Fibroblast of lung (primary cell): ENCODE results near the gene DPP7. TPM values are rescaled to one million over a fixed set of nuclear protein-coding genes. Genes with fewer than 3 reads are reported as not detected.

Source experiments
- DNase-seq, 2 donors: peaks; one replicate each; pipeline versions ENCODE4 v3.0.0 to v3.0.0-alpha.2; 2010; ENCODE audit warnings: low read depth in 2 of 2
- H2AFZ ChIP-seq: 2 replicates; pipeline ENCODE4 v1.5.1; 2012; ENCODE audit warnings: low read length, control low read depth, inconsistent platforms
- H3K27ac ChIP-seq: 2 replicates; pipeline ENCODE4 v1.5.1; 2011; ENCODE audit warnings: low read length, control low read depth; ENCODE audit not compliant: insufficient read depth
- H3K27me3 ChIP-seq: 2 replicates; pipeline ENCODE4 v1.5.1; 2011; ENCODE audit warnings: mild to moderate bottlenecking, low read length; ENCODE audit not compliant: control insufficient read depth, insufficient read depth
- H3K36me3 ChIP-seq: 2 replicates; pipeline ENCODE4 v1.5.1; 2011; ENCODE audit warnings: low read length; ENCODE audit not compliant: control insufficient read depth, insufficient read depth
- H3K4me1 ChIP-seq: 2 replicates; pipeline ENCODE4 v1.5.1; 2011; ENCODE audit warnings: low read length; ENCODE audit not compliant: control insufficient read depth, insufficient read depth; ENCODE audit errors: extremely low read depth
- H3K4me2 ChIP-seq: 2 replicates; pipeline ENCODE4 v1.5.1; 2011; ENCODE audit warnings: low read length, control low read depth; ENCODE audit not compliant: insufficient read depth; ENCODE audit errors: extremely low read depth
- H3K4me3 ChIP-seq, 4 experiments: fragments of 200-600 bp in 1 of 4; sonication (generic) in 1 of 4; replicated peaks in 1 of 4; 2 replicates each; pipeline ENCODE4 v1.5.1; 2011 to 2016; ENCODE audit warnings: low read length in 4 of 4, low read depth in 3 of 4, mild to moderate bottlenecking in 3 of 4, control low read depth in 2 of 4, inconsistent platforms in 1 of 4, mixed read lengths in 1 of 4; ENCODE audit not compliant: insufficient read depth in 1 of 4; ENCODE audit errors: control extremely low read depth in 1 of 4
- H3K79me2 ChIP-seq: 2 replicates; pipeline ENCODE4 v1.5.1; 2012; ENCODE audit warnings: mild to moderate bottlenecking, low read length, inconsistent platforms; ENCODE audit not compliant: control insufficient read depth, insufficient read depth
- H3K9ac ChIP-seq: 2 replicates; pipeline ENCODE4 v1.5.1; 2011; ENCODE audit warnings: mild to moderate bottlenecking, low read length, control low read depth; ENCODE audit not compliant: insufficient read depth
- H3K9me3 ChIP-seq: 2 replicates; pipeline ENCODE4 v1.5.1; 2012; ENCODE audit warnings: low read depth, low read length; ENCODE audit not compliant: control insufficient read depth, insufficient read depth
- H4K20me1 ChIP-seq: 2 replicates; pipeline ENCODE4 v1.5.1; 2011; ENCODE audit warnings: low read length; ENCODE audit not compliant: control insufficient read depth, insufficient read depth; ENCODE audit errors: extremely low read depth
- EZH2 ChIP-seq: IDR thresholded peaks from 2 replicates; pipeline ENCODE4 v1.5.1; 2012; ENCODE audit warnings: low read length, control low read depth, mild to moderate bottlenecking; ENCODE audit errors: missing control alignments
- polyA plus RNA-seq, 2 donors: library from polyadenylated mRNA; depleted of rRNA in 1 of 2; stranded (reverse) in 1 of 2; unstranded in 1 of 2; fragments of >200 nt; gene quantifications; 2 replicates each; pipeline ENCODE4 v1.2.1, GENCODE V29; 2011 to 2012; ENCODE audit warnings: missing spikeins in 1 of 2
- total RNA-seq: library from RNA; depleted of rRNA; stranded (reverse); fragments of >200 nt; gene quantifications from 2 replicates; pipeline ENCODE4 v1.2.1, GENCODE V29; 2014
- TF ChIP-seq, protein P1 (sequence below), 2 donors: IDR thresholded peaks in 1 of 2; conservative IDR thresholded peaks in 1 of 2; 1 replicate in 1 of 2; 2 replicates in 1 of 2; pipeline ENCODE4 v1.5.1; 2011 to 2012; ENCODE audit warnings: low read length in 2 of 2, control low read depth in 1 of 2, inconsistent platforms in 1 of 2, low read depth in 1 of 2, mild to moderate bottlenecking in 1 of 2

Gene DPP7
- total and polyA plus RNA-seq, 2 donors (not counting 1 experiment from before 2014, with no cell fraction given), result 28.6 to 126 TPM

DNA sequence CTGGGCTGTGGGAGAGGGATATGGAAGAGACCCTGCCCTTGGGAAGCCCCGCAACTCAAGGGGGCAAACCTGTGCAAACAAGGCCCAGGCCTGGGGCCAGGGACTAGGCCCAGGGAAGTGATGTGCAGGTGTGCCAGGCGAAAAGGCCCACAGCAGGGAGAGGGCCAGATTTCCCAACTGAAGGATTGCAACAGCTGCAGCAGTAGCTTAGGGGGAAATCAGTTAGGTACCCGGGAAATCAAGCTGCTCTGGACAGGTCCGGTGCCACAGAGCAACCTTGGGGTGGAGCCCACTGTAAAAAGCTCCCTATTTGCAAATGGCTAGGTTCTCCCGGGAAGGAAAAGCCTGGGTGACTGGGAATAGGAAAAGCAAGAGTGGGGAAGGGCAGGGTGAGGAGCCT, 34.8 kb upstream of the DPP7 start:
- no peaks in the 10 kb centered on the region for H3K79me2 ChIP-seq

DNA sequence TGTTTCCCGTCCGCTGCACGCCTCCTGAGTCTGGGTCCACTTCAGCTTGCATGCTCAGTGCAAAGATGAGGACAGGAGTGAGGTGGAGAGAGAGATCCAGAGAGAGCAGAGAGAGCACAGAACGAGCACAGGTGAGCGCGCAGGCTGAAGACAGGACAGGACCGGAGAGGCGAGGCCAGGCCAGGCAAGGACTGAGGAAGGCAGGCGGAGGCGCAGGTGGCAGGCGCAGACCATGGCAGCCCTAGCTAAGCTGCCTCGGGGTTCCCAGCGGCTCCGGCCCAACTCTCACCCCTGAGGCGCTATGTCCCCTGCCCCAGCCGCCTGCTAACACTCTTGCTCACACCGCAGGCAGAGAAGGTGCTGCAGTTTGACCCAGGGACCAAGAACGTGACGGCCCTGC, 34.1 kb upstream of the DPP7 start:
- H3K27me3 ChIP-seq, result no peaks in the 10 kb centered on the region
- no peaks in the 10 kb centered on the region for H3K4me1 ChIP-seq
- no peak overlapping the region for H3K27ac ChIP-seq
- H2AFZ ChIP-seq, result no peak overlapping the region
- no peaks in the 10 kb centered on the region for H4K20me1 ChIP-seq
- H3K9ac ChIP-seq, result no peak overlapping the region
- no peak for TF ChIP-seq EZH2
- TF ChIP-seq, protein P1, sequence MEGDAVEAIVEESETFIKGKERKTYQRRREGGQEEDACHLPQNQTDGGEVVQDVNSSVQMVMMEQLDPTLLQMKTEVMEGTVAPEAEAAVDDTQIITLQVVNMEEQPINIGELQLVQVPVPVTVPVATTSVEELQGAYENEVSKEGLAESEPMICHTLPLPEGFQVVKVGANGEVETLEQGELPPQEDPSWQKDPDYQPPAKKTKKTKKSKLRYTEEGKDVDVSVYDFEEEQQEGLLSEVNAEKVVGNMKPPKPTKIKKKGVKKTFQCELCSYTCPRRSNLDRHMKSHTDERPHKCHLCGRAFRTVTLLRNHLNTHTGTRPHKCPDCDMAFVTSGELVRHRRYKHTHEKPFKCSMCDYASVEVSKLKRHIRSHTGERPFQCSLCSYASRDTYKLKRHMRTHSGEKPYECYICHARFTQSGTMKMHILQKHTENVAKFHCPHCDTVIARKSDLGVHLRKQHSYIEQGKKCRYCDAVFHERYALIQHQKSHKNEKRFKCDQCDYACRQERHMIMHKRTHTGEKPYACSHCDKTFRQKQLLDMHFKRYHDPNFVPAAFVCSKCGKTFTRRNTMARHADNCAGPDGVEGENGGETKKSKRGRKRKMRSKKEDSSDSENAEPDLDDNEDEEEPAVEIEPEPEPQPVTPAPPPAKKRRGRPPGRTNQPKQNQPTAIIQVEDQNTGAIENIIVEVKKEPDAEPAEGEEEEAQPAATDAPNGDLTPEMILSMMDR (conservative IDR thresholded peaks at IDR 0.05 in 1 of 2, IDR thresholded peaks at IDR 0.05 in 1 of 2; ENCODE audit: low read depth in 1 of 2, low read length in 2 of 2), result no peak
- H3K36me3 ChIP-seq, result no peaks in the 10 kb centered on the region
- H3K4me2 ChIP-seq, result no peak overlapping the region
- DNase-seq, result no peak
- H3K9me3 ChIP-seq, result no peaks in the 10 kb centered on the region
- H3K4me3 ChIP-seq, result no peak overlapping the region
- H3K79me2 ChIP-seq, result no peaks in the 10 kb centered on the region

More for the DNA sequence above, 34.8 kb upstream of the DPP7 start:
- Histone ChIP-seq H3K9me3 (no peaks in the 10 kb centered on the region), H3K4me3 (no peak overlapping the region), H3K9ac (no peak overlapping the region), H3K36me3 (no peaks in the 10 kb centered on the region), H3K4me1 (no peaks in the 10 kb centered on the region), H4K20me1 (no peaks in the 10 kb centered on the region), H3K4me2 (no peak overlapping the region), H2AFZ (no peak overlapping the region), H3K27ac (no peak overlapping the region), H3K27me3 (no peaks in the 10 kb centered on the region)
- DNase-seq, result no peak
- TF ChIP-seq, protein P1 (conservative IDR thresholded peaks at IDR 0.05 in 1 of 2, IDR thresholded peaks at IDR 0.05 in 1 of 2; ENCODE audit: low read depth in 1 of 2, low read length in 2 of 2), result no peak
- no peak for TF ChIP-seq EZH2

DNA sequence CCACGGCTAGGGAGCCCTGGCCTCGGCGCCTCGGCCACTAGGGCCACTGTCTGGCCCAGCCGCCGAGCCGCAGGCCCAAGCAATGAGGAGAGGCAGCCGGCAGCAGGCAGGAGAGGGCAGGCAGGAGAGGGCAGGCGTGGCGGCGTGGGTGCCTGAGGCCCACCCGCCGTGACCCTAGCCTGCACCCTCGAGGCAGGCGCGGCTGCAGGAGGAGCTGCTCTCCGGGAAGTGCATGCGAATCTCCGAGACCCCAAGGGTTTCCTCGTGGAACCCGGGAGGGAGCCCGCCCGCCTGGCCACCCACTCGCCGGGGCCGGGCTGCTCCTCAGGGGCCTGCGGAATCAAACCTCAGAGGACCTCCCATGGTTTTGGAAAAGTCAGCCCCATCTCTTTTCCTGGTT, 33.7 kb upstream of the DPP7 start:
- H4K20me1 ChIP-seq, result no peaks in the 10 kb centered on the region

More for the DNA sequence above, 33.7 kb upstream of the DPP7 start:
- Histone ChIP-seq H3K36me3 (no peaks in the 10 kb centered on the region), H2AFZ (no peak overlapping the region), H3K27ac (no peak overlapping the region), H3K4me3 (no peak overlapping the region), H3K4me2 (no peak overlapping the region), H3K4me1 (no peaks in the 10 kb centered on the region), H3K9me3 (no peaks in the 10 kb centered on the region), H3K9ac (no peak overlapping the region), H3K27me3 (no peaks in the 10 kb centered on the region), H3K79me2 (no peaks in the 10 kb centered on the region)
- DNase-seq, result no peak
- TF ChIP-seq, protein P1 (conservative IDR thresholded peaks at IDR 0.05 in 1 of 2, IDR thresholded peaks at IDR 0.05 in 1 of 2; ENCODE audit: low read depth in 1 of 2, low read length in 2 of 2), result no peak
- TF ChIP-seq EZH2, result no peak
